Mesenchymal stem cell (in vitro differentiated cells and primary cell): ENCODE results near the gene HOXD11.

Experiments
- DNase-seq: peaks from one replicate; pipeline ENCODE4 v3.0.0-alpha.2; 2013
- H2AFZ ChIP-seq: one replicate; pipeline ENCODE4 v1.6.1; 2013; ENCODE audit warnings: low read depth, mild to moderate bottlenecking, control low read depth, inconsistent platforms, low read length, moderate library complexity
- H2AK5ac ChIP-seq: 2 replicates; pipeline ENCODE4 v1.6.1; 2013; ENCODE audit warnings: low read length, moderate library complexity, mild to moderate bottlenecking, inconsistent platforms; ENCODE audit not compliant: severe bottlenecking
- H2BK120ac ChIP-seq: one replicate; pipeline ENCODE4 v1.6.1; 2013; ENCODE audit warnings: low read depth, mild to moderate bottlenecking, inconsistent platforms, low read length, moderate library complexity
- H2BK12ac ChIP-seq, 2 experiments: one replicate each; pipeline ENCODE4 v1.6.1; 2013; ENCODE audit warnings: inconsistent platforms in 2 of 2, low read length in 2 of 2, mild to moderate bottlenecking in 2 of 2, moderate library complexity in 2 of 2, control low read depth in 1 of 2
- H2BK15ac ChIP-seq: one replicate; pipeline ENCODE4 v1.6.1; 2013; ENCODE audit warnings: mild to moderate bottlenecking, low read depth, inconsistent platforms; ENCODE audit not compliant: poor library complexity, severe bottlenecking
- H2BK5ac ChIP-seq: 2 replicates; pipeline ENCODE4 v1.6.1; 2013; ENCODE audit warnings: low read depth, mild to moderate bottlenecking, low read length, control low read depth, inconsistent platforms; ENCODE audit not compliant: poor library complexity, severe bottlenecking
- H3K14ac ChIP-seq, 2 experiments: one replicate each; pipeline ENCODE4 v1.6.1; 2013; ENCODE audit warnings: inconsistent platforms in 2 of 2, low read length in 2 of 2, control low read depth in 1 of 2, mild to moderate bottlenecking in 1 of 2, moderate library complexity in 1 of 2
- H3K18ac ChIP-seq, 2 experiments: one replicate each; pipeline ENCODE4 v1.6.1; 2013; ENCODE audit warnings: inconsistent platforms in 2 of 2, low read length in 2 of 2, control low read depth in 1 of 2, low read depth in 1 of 2, mild to moderate bottlenecking in 1 of 2
- H3K23ac ChIP-seq, 2 experiments: one replicate each; pipeline ENCODE4 v1.6.1; 2013; ENCODE audit warnings: inconsistent platforms in 2 of 2, low read length in 2 of 2, mild to moderate bottlenecking in 2 of 2, moderate library complexity in 2 of 2, control low read depth in 1 of 2
- H3K27ac ChIP-seq: 2 replicates; pipeline ENCODE4 v1.5.1; 2013; ENCODE audit warnings: mild to moderate bottlenecking, moderate library complexity, low read length, control low read depth, inconsistent platforms; ENCODE audit not compliant: poor library complexity, severe bottlenecking
- H3K27me3 ChIP-seq, 2 experiments: 2 replicates each; pipeline versions ENCODE4 v1.6.1 to v1.7.0; 2013; ENCODE audit warnings: low read length in 2 of 2, mild to moderate bottlenecking in 2 of 2, moderate library complexity in 2 of 2, control low read depth in 1 of 2, inconsistent platforms in 1 of 2; ENCODE audit not compliant: control insufficient read depth in 1 of 2, insufficient read depth in 1 of 2
- H3K36me3 ChIP-seq, 2 experiments: 2 replicates each; pipeline versions ENCODE4 v1.6.1 to v1.7.0; 2013; ENCODE audit warnings: low read length in 2 of 2, control low read depth in 1 of 2, inconsistent platforms in 1 of 2, low read depth in 1 of 2, mild to moderate bottlenecking in 1 of 2; ENCODE audit not compliant: insufficient read depth in 2 of 2, control insufficient read depth in 1 of 2
- H3K4ac ChIP-seq, 2 experiments: one replicate each; pipeline ENCODE4 v1.6.1; 2013; ENCODE audit warnings: inconsistent platforms in 2 of 2, low read length in 2 of 2, mild to moderate bottlenecking in 2 of 2, moderate library complexity in 2 of 2, control low read depth in 1 of 2, low read depth in 1 of 2
- H3K4me1 ChIP-seq: 2 replicates; pipeline ENCODE4 v1.6.1; 2013; ENCODE audit warnings: low read depth, low read length, control low read depth; ENCODE audit not compliant: control insufficient read depth, insufficient read depth
- H3K4me2 ChIP-seq: 2 replicates; pipeline ENCODE4 v1.6.1; 2013; ENCODE audit warnings: low read length, mild to moderate bottlenecking, inconsistent platforms; ENCODE audit not compliant: poor library complexity, severe bottlenecking
- H3K4me3 ChIP-seq, 2 experiments: 2 replicates each; pipeline versions ENCODE4 v1.5.1 to v1.7.0; 2013; ENCODE audit warnings: low read length in 2 of 2, mild to moderate bottlenecking in 2 of 2, control low read depth in 1 of 2, low read depth in 1 of 2; ENCODE audit not compliant: insufficient read depth in 1 of 2
- H3K79me1 ChIP-seq: replicated peaks from 2 replicates; pipeline ENCODE4 v1.6.1; 2013; ENCODE audit warnings: mild to moderate bottlenecking, control low read depth, low read length, inconsistent platforms; ENCODE audit not compliant: poor library complexity, severe bottlenecking
- H3K9ac ChIP-seq: 2 replicates; pipeline ENCODE4 v1.7.0; 2013; ENCODE audit warnings: mild to moderate bottlenecking, low read length, moderate library complexity
- H3K9me3 ChIP-seq: 2 replicates; pipeline ENCODE4 v1.7.0; 2013; ENCODE audit warnings: mild to moderate bottlenecking, low read length; ENCODE audit not compliant: control insufficient read depth
- H4K8ac ChIP-seq: one replicate; pipeline ENCODE4 v1.6.1; 2013; ENCODE audit warnings: inconsistent platforms, mild to moderate bottlenecking, low read length, moderate library complexity
- H4K91ac ChIP-seq: one replicate; pipeline ENCODE4 v1.6.1; 2013; ENCODE audit warnings: mild to moderate bottlenecking, low read length, inconsistent platforms
- WGBS: methylation state at CpG from one replicate; pipeline ENCODE4 v1.1.7; 2013; ENCODE audit warnings: mixed read lengths; 5-methylcytosine and 5-hydroxymethylcytosine counted together
- small RNA-seq: library from polyadenylated mRNA; stranded (forward); fragments of <200 nt; extraction: miRNeasy Mini kit (QIAGEN cat#:217004); gene quantifications from one replicate; pipeline ENCODE3, GENCODE V24; 2013; ENCODE audit warnings: low read depth

HOXD11 gene

GRCh38 chr2:176158855-176159662 lies 52.0 kb downstream of the HOXD11 start:
- Histone ChIP-seq H2BK12ac (no peak overlapping the region), H2AFZ (no peak overlapping the region), H3K14ac (no peak overlapping the region), H2AK5ac (no peak overlapping the region), H3K9me3 (no peaks in the 10 kb centered on the region), H3K36me3 (peaks cover 0 to 7% of the 10 kb centered on the region in 2 experiments), H3K18ac (no peak overlapping the region), H3K4me2 (peak overlapping the region; percentile 18), H2BK5ac (no peak overlapping the region), H3K9ac (no peak overlapping the region), H3K79me1 (peaks cover 3% of the 10 kb centered on the region), H4K91ac (no peak overlapping the region), H2BK15ac (no peak overlapping the region), H3K27ac (no peak overlapping the region), H3K23ac (no peak overlapping the region), H2BK120ac (no peak overlapping the region), H3K4me3 (no peak overlapping the region), H3K27me3 (peaks cover 0 to 89% of the 10 kb centered on the region in 2 experiments), H3K4ac (no peak overlapping the region), H4K8ac (no peak overlapping the region), H3K4me1 (peaks cover 26% of the 10 kb centered on the region)
- WGBS, result 7% methylated on average over 33 of the region's 39 CpGs
- DNase-seq, result no peak

Small RNAs within 50 kb of the gene (small RNA-seq; reads per million reads assigned to genes)
- 3,067 reads per million, percentile 99 among the genes with 10 or more reads in this experiment for gene MIR10B
